Naive B cell (primary cell): ENCODE results near the gene PREX1. TPM values are rescaled to one million over a fixed set of nuclear protein-coding genes. Genes with fewer than 3 reads are reported as not detected.
A peak's percentile ranks its signal among the peaks of the same experiment; 100 is the strongest.

ENCODE experiments used
- ATAC-seq, 2 donors: fragments of 150-1000 bp; cut with Tn5 transposase; 2 replicates each; pipeline ENCODE4 v1.10.0; 2021; ENCODE audit warnings: low read depth in 2 of 2, mild to moderate bottlenecking in 2 of 2, moderate library complexity in 2 of 2
- DNase-seq: peaks from one replicate; pipeline ENCODE4 v3.0.0; 2022
- H3K27ac Mint-ChIP-seq, 6 donors: one replicate each; pipeline ENCODE4 v1.8.0; 2020 to 2022; ENCODE audit warnings: mild to moderate bottlenecking in 6 of 6, mixed read lengths in 6 of 6, moderate library complexity in 5 of 6, inconsistent platforms in 2 of 6
- H3K27me3 Mint-ChIP-seq, 3 donors: one replicate each; pipeline ENCODE4 v1.8.0; 2021 to 2022; ENCODE audit warnings: mixed read lengths in 3 of 3, mild to moderate bottlenecking in 1 of 3
- H3K36me3 Mint-ChIP-seq, 2 donors: one replicate each; pipeline ENCODE4 v1.8.0; 2020 to 2022; ENCODE audit warnings: mixed read lengths in 2 of 2, inconsistent platforms in 1 of 2, mild to moderate bottlenecking in 1 of 2
- H3K4me1 Mint-ChIP-seq, 3 donors: one replicate each; pipeline ENCODE4 v1.8.0; 2020 to 2022; ENCODE audit warnings: mixed read lengths in 3 of 3, inconsistent platforms in 1 of 3, mild to moderate bottlenecking in 1 of 3, moderate library complexity in 1 of 3
- H3K4me3 Mint-ChIP-seq, 8 donors: one replicate each; pipeline ENCODE4 v1.8.0; 2020 to 2022; ENCODE audit warnings: mild to moderate bottlenecking in 8 of 8, mixed read lengths in 8 of 8, moderate library complexity in 8 of 8, inconsistent platforms in 2 of 8
- H3K9me3 Mint-ChIP-seq, 7 donors: one replicate each; pipeline ENCODE4 v1.8.0; 2020 to 2022; ENCODE audit warnings: mixed read lengths in 7 of 7, mild to moderate bottlenecking in 5 of 7, inconsistent platforms in 2 of 7, moderate library complexity in 1 of 7
- polyA plus RNA-seq, 6 donors: library from polyadenylated mRNA; unstranded; fragments of 300-500 nt; fragmentation: Illumina TruSeq; gene quantifications; one replicate each; pipeline ENCODE4 v1.2.3, GENCODE V29; 2021; ENCODE audit warnings: low read depth in 6 of 6

PREX1 gene
- polyA plus RNA-seq, 6 donors from 2014 or later = 13.3 to 37.5 (median 17.1) TPM

- H3K4me3 Mint-ChIP-seq = no peak overlapping the region
- peaks cover 9 to 20% (median 17%) of the 10 kb centered on the region in 3 donors for H3K4me1 Mint-ChIP-seq
- peak overlapping the region in 2 of 6 donors; percentile 20 to 42 for H3K27ac Mint-ChIP-seq
- ATAC-seq (no peak), DNase-seq (no peak)
- H3K27me3 Mint-ChIP-seq = no peaks in the 10 kb centered on the region
- no peaks in the 10 kb centered on the region for H3K9me3 Mint-ChIP-seq
- peaks cover 24 to 49% of the 10 kb centered on the region in 2 donors for H3K36me3 Mint-ChIP-seq
These were observed 129.8 kb downstream of the PREX1 start for GRCh38 chr20:48697845-48698491.

GRCh38 chr20:48696671-48697070 lies 131.1 kb downstream of the PREX1 start:
- no peaks in the 10 kb centered on the region for H3K27me3 Mint-ChIP-seq
- H3K9me3 Mint-ChIP-seq = no peaks in the 10 kb centered on the region
- H3K27ac Mint-ChIP-seq = peak overlapping the region in 1 of 6 donors; percentile 65
- peaks cover 25 to 46% of the 10 kb centered on the region in 2 donors for H3K36me3 Mint-ChIP-seq
- ATAC-seq (no peak), DNase-seq (no peak)
- H3K4me1 Mint-ChIP-seq = peaks cover 6 to 18% (median 17%) of the 10 kb centered on the region in 3 donors
- H3K4me3 Mint-ChIP-seq = no peak overlapping the region

GRCh38 chr20:48695738-48696137 lies 132.1 kb downstream of the PREX1 start:
- peak overlapping the region in 1 of 6 donors; percentile 5 for H3K27ac Mint-ChIP-seq
- no peaks in the 10 kb centered on the region for H3K9me3 Mint-ChIP-seq
- ATAC-seq (no peak), DNase-seq (no peak)
- no peak overlapping the region for H3K4me3 Mint-ChIP-seq
- H3K27me3 Mint-ChIP-seq = no peaks in the 10 kb centered on the region
- H3K4me1 Mint-ChIP-seq = peaks cover 6 to 17% (median 14%) of the 10 kb centered on the region in 3 donors
- H3K36me3 Mint-ChIP-seq = peaks cover 35 to 51% of the 10 kb centered on the region in 2 donors

- no peak for DNase-seq
- Mint-ChIP-seq H3K27me3 (no peaks in the 10 kb centered on the region), H3K27ac (peak overlapping the region in 2 of 6 donors; percentile 1 to 5), H3K4me1 (peaks cover 6 to 17% (median 14%) of the 10 kb centered on the region in 3 donors), H3K9me3 (no peaks in the 10 kb centered on the region), H3K36me3 (peaks cover 35 to 51% of the 10 kb centered on the region in 2 donors), H3K4me3 (no peak overlapping the region)
- no peak for ATAC-seq
These were observed 132.5 kb downstream of the PREX1 start for GRCh38 chr20:48695255-48695654.

- Mint-ChIP-seq H3K27ac (peak overlapping the region in 2 of 6 donors; percentile 17 to 86), H3K4me1 (peaks cover 1 to 15% (median 11%) of the 10 kb centered on the region in 3 donors), H3K4me3 (no peak overlapping the region), H3K27me3 (no peaks in the 10 kb centered on the region), H3K36me3 (peaks cover 32 to 51% of the 10 kb centered on the region in 2 donors), H3K9me3 (no peaks in the 10 kb centered on the region)
- no peak for DNase-seq
- ATAC-seq = no peak
These were observed 133.4 kb downstream of the PREX1 start for GRCh38 chr20:48694381-48694865.

- Mint-ChIP-seq H3K4me3 (no peak overlapping the region), H3K9me3 (no peaks in the 10 kb centered on the region), H3K27me3 (no peaks in the 10 kb centered on the region), H3K27ac (no peak overlapping the region), H3K36me3 (peaks cover 30 to 34% of the 10 kb centered on the region in 2 donors), H3K4me1 (peaks cover 0 to 18% (median 0%) of the 10 kb centered on the region in 3 donors)
- no peak for DNase-seq
- no peak for ATAC-seq
These were observed 136.3 kb downstream of the PREX1 start for GRCh38 chr20:48691523-48691922.

GRCh38 chr20:48690888-48691287 lies 136.9 kb downstream of the PREX1 start:
- Mint-ChIP-seq H3K9me3 (no peaks in the 10 kb centered on the region), H3K27ac (peak overlapping the region in 1 of 6 donors; percentile 56), H3K27me3 (no peaks in the 10 kb centered on the region), H3K4me3 (no peak overlapping the region), H3K36me3 (peaks cover 24 to 29% of the 10 kb centered on the region in 2 donors), H3K4me1 (peaks cover 0 to 18% (median 0%) of the 10 kb centered on the region in 3 donors)
- ATAC-seq (no peak), DNase-seq (no peak)

GRCh38 chr20:48689874-48690571 lies 137.8 kb downstream of the PREX1 start:
- DNase-seq (no peak), ATAC-seq (no peak)
- Mint-ChIP-seq H3K27me3 (no peaks in the 10 kb centered on the region), H3K27ac (peak overlapping the region in 2 of 6 donors; percentile 17 to 47), H3K4me3 (no peak overlapping the region), H3K9me3 (no peaks in the 10 kb centered on the region), H3K4me1 (peaks cover 0 to 19% (median 0%) of the 10 kb centered on the region in 3 donors), H3K36me3 (peaks cover 18 to 36% of the 10 kb centered on the region in 2 donors)

GRCh38 chr20:48689388-48689787 lies 138.4 kb downstream of the PREX1 start:
- Mint-ChIP-seq H3K36me3 (peaks cover 18 to 36% of the 10 kb centered on the region in 2 donors), H3K27me3 (no peaks in the 10 kb centered on the region), H3K27ac (no peak overlapping the region), H3K4me3 (no peak overlapping the region), H3K4me1 (peaks cover 0 to 25% (median 3%) of the 10 kb centered on the region in 3 donors), H3K9me3 (no peaks in the 10 kb centered on the region)
- no peak for ATAC-seq
- no peak for DNase-seq

GRCh38 chr20:48688579-48688978 lies 139.2 kb downstream of the PREX1 start:
- no peak overlapping the region for H3K27ac Mint-ChIP-seq

GRCh38 chr20:48687117-48687800 lies 140.5 kb downstream of the PREX1 start:
- Mint-ChIP-seq H3K4me1 (peaks cover 6 to 28% (median 14%) of the 10 kb centered on the region in 3 donors), H3K4me3 (no peak overlapping the region), H3K27me3 (no peaks in the 10 kb centered on the region), H3K27ac (peak overlapping the region in 3 of 6 donors; percentile 68 to 76 (median 74)), H3K36me3 (peaks cover 18 to 33% of the 10 kb centered on the region in 2 donors), H3K9me3 (no peaks in the 10 kb centered on the region)
- DNase-seq (no peak), ATAC-seq (no peak)

More at GRCh38 chr20:48688579-48688978, 139.2 kb downstream of the PREX1 start:
- ATAC-seq = no peak
- Mint-ChIP-seq H3K36me3 (peaks cover 18 to 33% of the 10 kb centered on the region in 2 donors), H3K9me3 (no peaks in the 10 kb centered on the region), H3K27me3 (no peaks in the 10 kb centered on the region), H3K4me3 (no peak overlapping the region), H3K4me1 (peaks cover 3 to 25% (median 7%) of the 10 kb centered on the region in 3 donors)
- no peak for DNase-seq

GRCh38 chr20:48686238-48687116 lies 141.3 kb downstream of the PREX1 start:
- no peaks in the 10 kb centered on the region for H3K27me3 Mint-ChIP-seq
- ATAC-seq (no peak), DNase-seq (no peak)
- no peak overlapping the region for H3K4me3 Mint-ChIP-seq
- peak overlapping the region in 4 of 6 donors; percentile 7 to 74 (median 59) for H3K27ac Mint-ChIP-seq
- H3K9me3 Mint-ChIP-seq = no peaks in the 10 kb centered on the region
- H3K4me1 Mint-ChIP-seq = peaks cover 6 to 28% (median 14%) of the 10 kb centered on the region in 3 donors
- H3K36me3 Mint-ChIP-seq = peaks cover 14 to 31% of the 10 kb centered on the region in 2 donors
